GM12892 (cell line): Measurements from ENCODE around the gene CMIP.

ENCODE experiments used
- POLR2A ChIP-seq: IDR thresholded peaks from 2 replicates; pipeline ENCODE4 v1.6.1; 2011; ENCODE audit warnings: low read depth, low read length, control low read depth
- POLR2AphosphoS5 ChIP-seq: IDR thresholded peaks from 2 replicates; pipeline ENCODE4 v1.6.1; 2011; ENCODE audit warnings: low read depth, low read length, control low read depth
- TAF1 ChIP-seq: IDR thresholded peaks from 2 replicates; pipeline ENCODE4 v1.6.1; 2011; ENCODE audit warnings: low read depth, mild to moderate bottlenecking, control low read depth, low read length, borderline replicate concordance

- TF ChIP-seq TAF1 (no peak), POLR2AphosphoS5 (no peak), POLR2A (no peak)
Measured at GRCh38 chr16:81569361-81570034, 124.9 kb downstream of the CMIP start.
